NB4 (cell line): ENCODE data around the gene DMAC2L.
"Not testable (repeated sequence)": the region's sequence is repeated elsewhere in the genome, so short reads cannot be mapped to it uniquely, and the experiment has no call there.

ENCODE experiments used
- CTCF ChIP-seq: IDR thresholded peaks from one replicate; pipeline ENCODE4 v1.5.1; 2012; ENCODE audit warnings: low read depth, low read length
- POLR2A ChIP-seq: IDR thresholded peaks from 2 replicates; pipeline ENCODE4 v1.6.1; 2011; ENCODE audit warnings: mild to moderate bottlenecking; ENCODE audit not compliant: insufficient read length; ENCODE audit errors: extremely low read depth

DNA sequence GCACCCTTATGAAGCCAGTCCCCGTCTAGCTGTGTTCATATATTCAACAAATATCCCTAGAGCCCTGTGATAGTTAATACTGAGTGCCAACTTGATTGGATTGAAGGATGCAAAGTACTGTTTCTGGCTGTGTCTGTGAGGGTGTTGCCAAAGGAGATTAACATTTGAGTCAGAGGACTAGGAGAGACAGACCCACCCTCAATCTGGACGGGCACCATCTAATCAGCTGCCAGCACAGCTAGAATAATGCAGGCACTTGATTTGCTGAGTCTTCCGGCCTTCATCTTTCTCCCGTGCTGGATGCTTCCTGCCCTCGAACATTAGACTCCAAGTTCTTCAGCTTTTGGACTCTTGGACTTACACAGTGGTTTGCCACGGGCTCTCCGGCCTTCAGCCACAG, 53.4 kb downstream of the DMAC2L start:
- not testable (repeated sequence) for TF ChIP-seq CTCF, POLR2A
